Pancreas (tissue), 10 donors: ENCODE measurements around the gene REEP6. TPM values are rescaled to one million over a fixed set of nuclear protein-coding genes. Genes with fewer than 3 reads are reported as not detected.

Source experiments
- ATAC-seq, 4 donors: fragments of 200-7000 bp; cut with Tn5 transposase; one replicate each; pipeline versions ENCODE4 v1.8.0 to v1.9.1; 2020; ENCODE audit warnings: mild to moderate bottlenecking in 4 of 4, moderate library complexity in 4 of 4
- DNase-seq, 6 donors: peaks; one replicate each; pipeline ENCODE4 v3.0.0-alpha.2; 2020
- FAIRE-seq: peaks from 2 replicates; lab custom pipeline; 2012; peaks lifted over from hg19 to GRCh38; lab: Jason Lieb, UNC
- H3K27ac ChIP-seq, 4 donors: fragments of 200-600 bp; sonication (generic); 1 replicate in 3 of 4; 2 replicates in 1 of 4; pipeline versions ENCODE4 v1.5.0 to v1.8.0; 2020
- H3K27me3 ChIP-seq, 4 donors: fragments of 200-600 bp; one replicate each; pipeline ENCODE4 v1.8.0; 2021
- H3K36me3 ChIP-seq, 3 donors: fragments of 200-600 bp; sonication (generic) in 1 of 3; one replicate each; pipeline versions ENCODE4 v1.5.0 to v1.8.0; 2020 to 2021
- H3K4me1 ChIP-seq, 3 donors: fragments of 200-600 bp; one replicate each; pipeline ENCODE4 v1.8.0; 2021
- H3K4me3 ChIP-seq, 4 donors: fragments of 200-600 bp; sonication (generic) in 2 of 4; one replicate each; pipeline versions ENCODE4 v1.5.0 to v1.8.0; 2020 to 2021
- H3K9me3 ChIP-seq, 4 donors: fragments of 200-600 bp; one replicate each; pipeline ENCODE4 v1.8.0; 2021
- WGBS, 2 donors: extraction: QIAGEN DNeasy Blood & Tissue Kit; methylation state at CpG; one replicate each; pipeline ENCODE4 v1.1.7; 2013; 5-methylcytosine and 5-hydroxymethylcytosine counted together
- intact Hi-C, 3 donors: fragments of 100-400 bp; cut with DNase I; formaldehyde crosslinking; loops; one replicate each; pipeline versions ENCODE4 v1.11.1 to v1.14.2; 2022
- polyA plus RNA-seq, 2 donors: library from polyadenylated mRNA; stranded (reverse); fragments of 200-250 nt; gene quantifications; one replicate each; pipeline ENCODE4 v1.2.3, GENCODE V29; 2013
- total RNA-seq, 6 donors: library from RNA; stranded (reverse); fragmentation: NEBNext Ultra II Directional in 4 of 6; extraction: Animal tissue kit (Norgen Biotek cat#: 25700) in 4 of 6; gene quantifications; one replicate each; pipeline versions ENCODE4 v1.2.1 to v1.2.4, GENCODE V29; 2021 to 2023
- TF ChIP-seq, protein P1 (sequence below), 4 donors: fragments of 200-600 bp; sonication (generic) in 3 of 4; IDR thresholded peaks; one replicate each; pipeline versions ENCODE4 v1.5.0 to v1.8.0; 2021; ENCODE audit warnings: antibody characterized with exemption in 4 of 4
- donor health status: healthy with polysubstance abuse.
- donor health status: DM: no; HTN: no; CAD: no; lungs with moderate emphysema.
- donor health status: DM: no; HTN: no; CAD: no.
- donor health status: control.
- donor health status: control.
- donor health status: Bipolar disorder and iron deficiency.
- donor health status: DM: yes; HTN: yes; CAD: no.
- donor health status: DM: no; HTN: no; CAD: no.
- donor health status: DM: no; HTN: no; CAD: no.
- donor health status: DM: yes; HTN: yes; CAD: no.

The REEP6 gene
- total and polyA plus RNA-seq, 8 donors, result 12.6 to 24.1 (median 16.9) TPM

DNA sequence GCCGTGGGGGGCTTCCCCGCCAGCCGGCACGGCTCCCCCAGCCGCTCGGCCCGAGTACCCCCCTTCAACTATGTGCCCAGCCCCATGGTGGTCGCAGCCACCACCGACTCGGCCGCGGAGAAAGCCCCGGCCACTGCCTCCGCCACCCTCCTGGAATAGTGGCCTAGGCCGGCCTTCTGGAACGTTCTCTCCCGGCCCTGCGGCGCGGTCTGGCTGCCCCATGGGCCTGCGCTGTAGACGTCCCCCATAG is 21.0 kb upstream of the REEP6 start:
- peak in 3 of 4 donors; percentile 7 to 13 (median 11) for ATAC-seq
- intact Hi-C loops, result no loop called here
- no peak overlapping the region for H3K27ac ChIP-seq
- TF ChIP-seq, protein P1, sequence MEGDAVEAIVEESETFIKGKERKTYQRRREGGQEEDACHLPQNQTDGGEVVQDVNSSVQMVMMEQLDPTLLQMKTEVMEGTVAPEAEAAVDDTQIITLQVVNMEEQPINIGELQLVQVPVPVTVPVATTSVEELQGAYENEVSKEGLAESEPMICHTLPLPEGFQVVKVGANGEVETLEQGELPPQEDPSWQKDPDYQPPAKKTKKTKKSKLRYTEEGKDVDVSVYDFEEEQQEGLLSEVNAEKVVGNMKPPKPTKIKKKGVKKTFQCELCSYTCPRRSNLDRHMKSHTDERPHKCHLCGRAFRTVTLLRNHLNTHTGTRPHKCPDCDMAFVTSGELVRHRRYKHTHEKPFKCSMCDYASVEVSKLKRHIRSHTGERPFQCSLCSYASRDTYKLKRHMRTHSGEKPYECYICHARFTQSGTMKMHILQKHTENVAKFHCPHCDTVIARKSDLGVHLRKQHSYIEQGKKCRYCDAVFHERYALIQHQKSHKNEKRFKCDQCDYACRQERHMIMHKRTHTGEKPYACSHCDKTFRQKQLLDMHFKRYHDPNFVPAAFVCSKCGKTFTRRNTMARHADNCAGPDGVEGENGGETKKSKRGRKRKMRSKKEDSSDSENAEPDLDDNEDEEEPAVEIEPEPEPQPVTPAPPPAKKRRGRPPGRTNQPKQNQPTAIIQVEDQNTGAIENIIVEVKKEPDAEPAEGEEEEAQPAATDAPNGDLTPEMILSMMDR (IDR thresholded peaks at IDR 0.05), result no peak
- peaks cover 16 to 35% (median 35%) of the 10 kb centered on the region in 3 donors for H3K4me1 ChIP-seq
- DNase-seq, result peak in 1 of 6 donors; percentile 79
- H3K4me3 ChIP-seq, result peak overlapping the region in 2 of 4 donors; percentile 26 to 45
- H3K9me3 ChIP-seq, result no peaks in the 10 kb centered on the region
- no peak for FAIRE-seq
- WGBS, 2 donors, result 4 to 5% methylated on average over 21 to 22 of the region's 22 CpGs
- H3K36me3 ChIP-seq, result no peaks in the 10 kb centered on the region
- H3K27me3 ChIP-seq, result peaks cover 0 to 30% (median 5%) of the 10 kb centered on the region in 4 donors

DNA sequence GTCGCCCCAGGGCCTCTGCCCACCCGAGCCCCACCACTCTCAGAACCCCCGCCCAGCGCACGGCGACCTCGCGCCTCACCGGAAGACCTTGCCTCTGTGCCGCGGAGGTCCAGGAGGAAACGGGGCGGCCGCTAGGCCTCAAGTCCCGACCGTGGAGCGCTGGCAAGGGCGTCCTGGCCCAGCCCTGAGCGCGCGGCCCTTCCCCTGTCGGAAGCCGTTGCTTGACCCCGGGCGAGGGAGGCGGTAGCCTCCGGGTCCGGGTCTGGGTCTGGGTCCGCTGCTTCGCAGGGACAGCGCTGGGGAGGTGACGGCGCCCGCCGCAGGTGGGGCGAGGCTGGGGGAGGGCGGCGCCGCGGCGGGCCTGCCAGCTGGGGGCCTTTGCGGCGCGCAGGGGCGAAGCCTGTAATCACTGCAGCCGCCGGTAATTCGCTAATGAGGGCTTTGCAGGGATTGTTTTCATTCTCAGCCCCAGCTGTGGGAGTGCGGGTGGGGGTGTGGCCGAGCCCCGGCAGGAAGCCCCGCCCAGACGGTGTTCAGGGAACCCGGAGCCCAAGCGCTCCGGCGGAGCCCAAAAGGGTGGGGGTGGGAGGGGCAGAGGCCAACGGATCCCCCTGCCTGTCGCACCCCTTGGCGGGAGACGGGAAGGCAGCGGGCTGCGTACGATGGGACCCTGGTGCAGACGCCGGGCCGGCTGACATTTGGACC is 20.5 kb upstream of the REEP6 start:
- FAIRE-seq (no peak), ATAC-seq (peak; percentile 26 to 69 (median 46)), DNase-seq (peak in 2 of 6 donors; percentile 65 to 73)
- Histone ChIP-seq H3K27ac (no peak overlapping the region), H3K4me1 (peaks cover 16 to 35% (median 35%) of the 10 kb centered on the region in 3 donors), H3K36me3 (no peaks in the 10 kb centered on the region), H3K9me3 (no peaks in the 10 kb centered on the region), H3K27me3 (peaks cover 0 to 30% (median 5%) of the 10 kb centered on the region in 4 donors), H3K4me3 (peak overlapping the region in 2 of 4 donors; percentile 26 to 45)
- intact Hi-C loops, result no loop called here
- WGBS, 2 donors, result 1% methylated on average over 62 to 67 of the region's 67 CpGs
- TF ChIP-seq, protein P1 (IDR thresholded peaks at IDR 0.05), result no peak

DNA sequence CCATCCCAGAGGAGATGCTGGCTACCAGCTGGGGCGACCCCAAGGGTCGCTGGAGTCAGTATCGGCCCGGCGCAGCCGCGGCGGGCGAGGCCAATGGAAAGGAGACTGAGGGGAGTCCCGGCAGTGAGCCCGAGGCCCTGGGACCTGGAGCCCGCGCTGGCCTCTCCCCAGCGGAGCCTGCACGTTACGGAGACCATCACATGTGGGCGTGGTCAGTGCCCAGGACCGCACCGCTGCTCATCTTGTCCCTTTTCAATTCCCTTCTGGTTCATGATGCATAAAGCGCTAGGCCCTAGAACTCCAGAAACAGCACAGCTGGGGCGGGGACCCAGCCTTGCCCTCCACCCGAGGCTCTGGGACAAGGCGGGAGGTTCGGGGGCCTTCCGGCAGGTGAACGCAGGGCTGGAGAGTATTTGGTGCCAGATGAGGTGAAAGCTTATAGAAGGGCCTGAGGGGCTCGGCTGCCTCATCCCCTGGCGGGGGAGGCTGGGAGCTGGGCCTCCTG is 19.9 kb upstream of the REEP6 start:
- ATAC-seq, result peak; percentile 11 to 38 (median 21)
- no peak for FAIRE-seq
- DNase-seq, result peak in 2 of 6 donors; percentile 60 to 80
- Histone ChIP-seq H3K27me3 (peaks cover 0 to 30% (median 5%) of the 10 kb centered on the region in 4 donors), H3K9me3 (no peaks in the 10 kb centered on the region), H3K27ac (no peak overlapping the region), H3K4me3 (peak overlapping the region in 2 of 4 donors; percentile 26 to 45), H3K36me3 (no peaks in the 10 kb centered on the region), H3K4me1 (peaks cover 16 to 35% (median 32%) of the 10 kb centered on the region in 3 donors)
- 7 to 9% methylated on average over 28 of the region's 28 CpGs for WGBS, 2 donors
- intact Hi-C loops, result no loop called here
- TF ChIP-seq, protein P1 (IDR thresholded peaks at IDR 0.05), result no peak

DNA sequence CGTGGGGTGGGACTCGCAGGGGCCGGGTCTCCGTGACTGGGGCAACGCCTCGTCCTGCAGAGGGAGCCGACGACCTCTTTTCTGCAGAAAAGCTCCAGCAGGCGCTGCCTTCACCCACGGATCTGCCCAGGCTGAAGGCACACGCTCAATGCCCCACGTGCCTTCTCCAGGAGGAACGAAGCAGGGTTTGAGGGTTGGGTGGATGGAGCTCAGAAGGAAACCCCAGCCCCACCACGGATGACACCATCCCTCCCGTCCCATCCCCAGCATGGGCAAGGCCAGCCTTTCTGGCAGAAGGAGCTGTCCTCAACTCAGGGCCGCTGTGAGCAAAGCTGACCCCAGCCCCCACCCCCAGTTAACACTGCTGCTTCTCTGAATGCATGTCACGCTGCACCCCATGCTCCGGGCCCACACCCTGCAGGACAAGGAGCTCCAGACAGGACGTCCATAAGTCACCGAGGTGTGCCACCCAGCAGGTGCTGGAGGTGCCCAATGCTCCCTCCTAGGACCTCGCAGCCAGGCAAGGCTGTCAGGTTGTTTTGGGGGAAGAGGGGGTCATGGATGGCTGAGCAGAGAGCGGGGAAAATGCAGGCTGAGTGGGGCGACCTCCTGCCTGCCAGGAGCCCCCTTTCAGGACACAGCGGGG is 19.3 kb upstream of the REEP6 start:
- no peaks in the 10 kb centered on the region for H3K9me3 ChIP-seq
- peaks cover 0 to 30% (median under 1%) of the 10 kb centered on the region in 4 donors for H3K27me3 ChIP-seq
- H3K36me3 ChIP-seq, result no peaks in the 10 kb centered on the region
- 23 to 24% methylated on average over 24 of the region's 24 CpGs for WGBS, 2 donors
- ATAC-seq (peak in 1 of 4 donors; percentile 4), FAIRE-seq (no peak), DNase-seq (peak in 3 of 6 donors; percentile 33 to 66 (median 57))
- no peak overlapping the region for H3K27ac ChIP-seq
- TF ChIP-seq, protein P1 (IDR thresholded peaks at IDR 0.05), result no peak
- peaks cover 16 to 35% (median 32%) of the 10 kb centered on the region in 3 donors for H3K4me1 ChIP-seq
- H3K4me3 ChIP-seq, result peak overlapping the region in 1 of 4 donors; percentile 45
- intact Hi-C loops, result no loop called here
